Omental fat pad (tissue), 4 donors: ENCODE data around the gene SLC46A2. TPM values are rescaled to one million over a fixed set of nuclear protein-coding genes. Genes with fewer than 3 reads are reported as not detected.

Source experiments
- ATAC-seq: fragments of 150-250 bp; one replicate; pipeline ENCODE4 v1.9.1; 2016; ENCODE audit warnings: mild to moderate bottlenecking, moderate library complexity; ENCODE audit not compliant: low FRiP score
- DNase-seq: peaks from one replicate; pipeline ENCODE4 v3.0.0-alpha.2; 2019; ENCODE audit warnings: low spot score
- total RNA-seq, 4 donors: library from RNA; depleted of rRNA; stranded (reverse); fragments of >200 nt; gene quantifications; one replicate each; pipeline ENCODE4 v1.1.0, GENCODE V29; 2016
- TF ChIP-seq, protein P1 (sequence below), 3 donors: fragments of 450-650 bp; IDR thresholded peaks; one replicate each; pipeline ENCODE4 v1.5.1; 2016 to 2017; ENCODE audit warnings: antibody characterized with exemption in 3 of 3, mild to moderate bottlenecking in 3 of 3, moderate library complexity in 2 of 3

Gene SLC46A2
- total RNA-seq, 4 donors from 2014 or later: 0.36 to 1.3 TPM; not detected in 2

DNA sequence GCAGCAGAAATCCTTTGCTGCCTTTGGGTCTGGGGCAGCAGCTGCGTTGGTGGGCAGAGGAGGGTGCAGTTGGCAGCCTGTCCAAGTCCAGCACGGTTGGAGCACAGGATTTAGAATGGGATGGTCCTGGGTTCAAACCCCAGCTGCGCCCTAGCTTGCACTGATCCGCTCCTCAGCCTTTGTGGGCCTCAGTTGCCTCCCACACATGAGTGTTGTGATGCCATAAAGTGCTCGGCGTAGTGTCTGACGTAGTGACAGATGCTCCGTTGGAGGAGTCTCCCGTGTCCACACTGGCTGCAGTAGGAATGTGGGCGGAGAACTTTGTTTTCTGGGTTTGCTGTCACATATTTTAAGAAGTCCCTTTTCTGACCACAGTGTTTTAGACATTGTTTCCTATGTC, 36.0 kb downstream of the SLC46A2 start:
- DNase-seq (no peak), ATAC-seq (no peak)
- TF ChIP-seq, protein P1, sequence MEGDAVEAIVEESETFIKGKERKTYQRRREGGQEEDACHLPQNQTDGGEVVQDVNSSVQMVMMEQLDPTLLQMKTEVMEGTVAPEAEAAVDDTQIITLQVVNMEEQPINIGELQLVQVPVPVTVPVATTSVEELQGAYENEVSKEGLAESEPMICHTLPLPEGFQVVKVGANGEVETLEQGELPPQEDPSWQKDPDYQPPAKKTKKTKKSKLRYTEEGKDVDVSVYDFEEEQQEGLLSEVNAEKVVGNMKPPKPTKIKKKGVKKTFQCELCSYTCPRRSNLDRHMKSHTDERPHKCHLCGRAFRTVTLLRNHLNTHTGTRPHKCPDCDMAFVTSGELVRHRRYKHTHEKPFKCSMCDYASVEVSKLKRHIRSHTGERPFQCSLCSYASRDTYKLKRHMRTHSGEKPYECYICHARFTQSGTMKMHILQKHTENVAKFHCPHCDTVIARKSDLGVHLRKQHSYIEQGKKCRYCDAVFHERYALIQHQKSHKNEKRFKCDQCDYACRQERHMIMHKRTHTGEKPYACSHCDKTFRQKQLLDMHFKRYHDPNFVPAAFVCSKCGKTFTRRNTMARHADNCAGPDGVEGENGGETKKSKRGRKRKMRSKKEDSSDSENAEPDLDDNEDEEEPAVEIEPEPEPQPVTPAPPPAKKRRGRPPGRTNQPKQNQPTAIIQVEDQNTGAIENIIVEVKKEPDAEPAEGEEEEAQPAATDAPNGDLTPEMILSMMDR (IDR thresholded peaks at IDR 0.05): no peak

DNA sequence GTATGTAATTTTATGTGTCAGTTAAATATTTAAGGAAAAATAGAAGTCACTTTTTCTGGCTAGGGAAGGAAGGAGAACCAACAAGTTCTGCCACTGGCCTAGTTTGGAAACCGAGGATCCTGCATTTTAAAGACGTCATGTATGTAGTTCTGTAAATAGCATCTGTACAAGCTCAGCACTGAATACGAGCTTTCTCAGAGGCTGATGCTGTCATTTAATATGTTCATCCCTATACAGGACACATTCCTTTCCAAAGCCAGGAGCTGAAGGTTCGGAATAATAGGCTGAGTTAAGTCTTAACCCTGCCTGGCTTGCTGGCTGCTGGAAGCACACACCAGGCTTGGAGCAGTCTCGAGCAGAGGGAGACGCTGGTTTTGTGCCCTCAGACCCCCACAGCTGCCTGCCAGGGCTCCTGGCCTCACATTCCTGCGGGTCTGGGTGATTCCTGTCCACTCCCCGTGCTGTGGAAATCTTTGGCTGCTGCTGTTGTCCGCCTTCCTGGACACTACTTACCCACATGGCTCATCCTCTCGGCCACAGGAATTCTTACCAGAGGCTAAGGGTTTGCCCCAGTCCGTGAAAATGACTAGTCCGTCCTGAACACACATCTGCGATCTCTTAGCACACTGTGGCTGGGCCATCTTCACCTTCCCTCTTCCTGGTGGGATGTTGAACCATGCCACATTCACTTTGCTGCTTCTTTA, 36.6 kb downstream of the SLC46A2 start:
- DNase-seq: no peak
- no peak for ATAC-seq
- TF ChIP-seq, protein P1 (IDR thresholded peaks at IDR 0.05): no peak

DNA sequence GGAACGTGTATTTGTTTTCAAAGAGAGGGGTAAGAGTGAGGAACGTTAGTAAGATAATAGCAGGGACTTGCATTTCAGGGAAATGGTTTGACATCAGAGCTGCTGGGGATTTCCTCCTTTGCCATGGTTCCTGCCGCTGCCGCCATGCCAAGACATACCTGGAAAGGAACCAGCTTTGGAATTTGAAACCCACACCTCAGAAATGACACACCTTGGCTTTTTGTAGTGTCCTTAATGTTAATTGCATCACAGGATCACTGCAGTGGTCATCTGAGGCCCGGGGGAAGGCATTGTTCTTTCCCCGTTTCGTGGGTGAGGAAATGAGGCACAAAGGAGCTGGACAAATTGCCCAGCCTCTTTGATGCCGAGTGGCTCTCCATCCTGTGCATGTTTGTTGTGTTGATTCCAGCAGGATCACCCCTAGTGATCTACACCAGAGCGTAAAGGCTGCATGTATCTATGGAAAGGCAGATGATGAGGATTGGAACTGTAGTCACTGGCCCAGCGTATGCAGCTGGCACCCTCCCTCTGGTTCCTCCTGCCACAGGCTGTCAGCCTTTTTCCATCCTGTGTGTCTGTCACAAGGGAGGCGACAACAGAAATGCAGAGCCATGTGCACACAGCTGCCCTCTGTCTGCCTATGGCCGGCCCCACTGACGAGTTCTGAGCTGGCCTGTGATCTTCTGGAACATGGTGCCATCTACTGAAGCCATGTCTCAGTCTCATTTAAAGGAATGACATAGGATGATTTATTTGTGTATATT, 37.8 kb downstream of the SLC46A2 start:
- DNase-seq (no peak), ATAC-seq (no peak)
- TF ChIP-seq, protein P1 (IDR thresholded peaks at IDR 0.05): no peak

DNA sequence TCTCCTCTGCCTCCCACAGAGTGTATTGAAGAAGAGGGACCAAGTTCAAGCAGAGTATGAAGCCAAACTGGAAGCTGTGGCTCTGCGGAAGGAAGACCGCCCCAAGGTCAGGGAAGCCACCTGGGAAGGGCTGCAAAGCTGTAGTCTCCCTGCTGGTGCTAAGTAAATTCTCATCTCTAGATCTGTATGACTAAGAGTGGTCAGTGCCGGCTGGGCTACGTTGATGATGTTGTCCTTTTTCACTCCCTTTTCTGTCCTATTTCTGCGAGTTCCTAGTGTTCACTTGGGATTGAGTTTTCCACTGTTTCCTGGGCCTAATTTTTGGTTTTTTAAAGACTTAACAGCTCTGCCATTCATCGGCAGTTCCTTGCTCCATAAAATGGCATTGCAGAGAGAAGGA, 39.8 kb downstream of the SLC46A2 start:
- ATAC-seq (no peak), DNase-seq (no peak)
- TF ChIP-seq, protein P1 (IDR thresholded peaks at IDR 0.05): no peak

DNA sequence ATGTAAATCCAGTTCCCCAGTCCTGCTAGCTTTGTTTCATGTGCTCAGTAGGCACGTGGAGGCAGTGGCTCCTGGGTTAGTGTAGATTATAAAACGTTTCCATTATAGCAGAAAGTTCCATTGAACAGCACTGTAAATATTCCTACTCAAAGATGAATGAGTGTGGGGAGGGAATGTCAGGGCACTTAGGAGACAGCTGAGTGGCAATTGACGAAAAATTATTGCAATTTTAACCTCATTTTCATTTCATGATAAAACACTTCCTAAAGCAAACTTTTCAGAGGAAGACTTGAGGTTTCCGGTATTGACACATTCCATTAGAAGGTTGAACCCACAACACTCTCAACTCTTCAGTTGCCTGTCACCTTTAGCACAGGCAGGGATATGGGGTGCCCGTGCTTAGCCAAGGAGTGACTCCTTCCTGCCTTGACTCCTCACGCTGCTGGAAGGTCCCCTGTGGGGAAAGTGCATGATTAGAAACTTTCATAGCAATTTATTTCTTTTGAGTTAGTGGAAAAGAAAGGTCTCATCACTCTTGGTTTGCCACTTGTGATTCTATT, 41.2 kb downstream of the SLC46A2 start:
- DNase-seq (no peak), ATAC-seq (no peak)
- TF ChIP-seq, protein P1 (IDR thresholded peaks at IDR 0.05): no peak

DNA sequence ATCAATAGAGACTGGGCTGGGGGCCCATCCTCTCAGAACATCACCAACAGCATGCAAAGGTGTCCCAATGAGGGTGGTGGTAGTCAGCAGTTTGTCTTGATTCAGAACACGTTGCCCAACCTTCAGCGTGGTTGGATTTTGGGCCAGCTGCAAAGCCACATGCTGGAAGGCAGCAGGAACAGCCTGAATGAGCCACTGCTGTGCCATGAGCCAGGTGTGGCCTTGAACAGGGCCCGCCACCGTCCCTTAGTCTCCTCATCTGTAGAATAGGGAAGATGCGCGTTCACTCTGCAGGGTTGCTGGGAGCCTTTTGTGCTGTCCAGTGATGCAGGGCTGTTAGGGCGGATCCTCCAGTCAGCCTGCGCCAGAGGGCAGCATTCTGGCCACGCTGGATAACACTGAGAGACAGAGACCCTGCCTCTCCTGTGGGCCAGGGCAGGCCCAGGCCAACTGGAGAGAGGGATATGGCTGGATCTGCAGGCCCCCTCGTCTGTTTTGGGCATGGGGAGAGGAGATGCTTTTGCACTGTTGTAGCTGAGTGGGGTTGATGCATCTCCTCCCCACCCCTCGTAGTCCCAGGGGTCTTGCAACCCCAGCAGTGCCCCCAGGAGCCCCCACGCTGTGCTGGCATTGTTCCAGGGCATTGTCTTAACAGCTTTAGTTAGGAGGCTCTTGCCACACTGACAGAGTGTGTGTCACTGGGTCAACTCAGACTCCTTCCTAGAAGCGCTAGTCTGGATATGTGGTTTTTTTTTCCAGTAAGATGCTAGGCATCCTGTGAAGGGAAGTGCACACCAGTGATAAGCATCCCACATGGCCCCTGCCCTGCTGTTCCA, 42.1 kb downstream of the SLC46A2 start:
- no peak for DNase-seq
- TF ChIP-seq, protein P1 (IDR thresholded peaks at IDR 0.05): no peak
- no peak for ATAC-seq
